ENCODE results near the gene C2CD4B.

- TF ChIP-seq EZH2 (IDR thresholded peaks at IDR 0.05; ENCODE audit: borderline replicate concordance, low read length) = no peak
- no peak for TF ChIP-seq CTCF (conservative IDR thresholded peaks at IDR 0.05 in 1 of 2, IDR thresholded peaks at IDR 0.05 in 1 of 2; ENCODE audit: extremely low read depth in 1 of 2, insufficient read depth in 1 of 2, low read depth in 1 of 2, low read length in 2 of 2)
Observed at GRCh38 chr15:62165104-62165792, at the start of gene C2CD4B.
